GM23338 (cell line): ENCODE results near the gene GCK. TPM values are rescaled to one million over a fixed set of nuclear protein-coding genes. Genes with fewer than 3 reads are reported as not detected.

Experiments used
- ATAC-seq: fragments of 200-7000 bp; cut with Tn5 transposase; 3 replicates; pipeline ENCODE4 v1.9.1; 2020
- DNase-seq: peaks from one replicate; pipeline ENCODE4 v3.0.0-alpha.2; 2015; ENCODE audit warnings: low spot score
- H2AFZ ChIP-seq: fragments of 200-600 bp; sonication (generic); 2 replicates; pipeline ENCODE4 v1.8.0; 2016; ENCODE audit warnings: antibody characterized with exemption, mild to moderate bottlenecking, moderate library complexity
- H3F3A ChIP-seq: fragments of 200-600 bp; sonication (generic); replicated peaks from 2 replicates; pipeline ENCODE4 v1.8.0; 2017; ENCODE audit warnings: antibody characterized with exemption, mixed run types, low read depth
- H3K27ac ChIP-seq: fragments of 200-600 bp; sonication (generic); 2 replicates; pipeline ENCODE4 v1.6.1; 2016; ENCODE audit warnings: low read depth
- H3K27me3 ChIP-seq: fragments of 200-600 bp; sonication (generic); 2 replicates; pipeline ENCODE4 v1.8.0; 2016; ENCODE audit warnings: mild to moderate bottlenecking, mixed run types, moderate library complexity; ENCODE audit not compliant: insufficient read depth
- H3K36me3 ChIP-seq: fragments of 200-600 bp; sonication (generic); 2 replicates; pipeline ENCODE4 v1.8.0; 2016; ENCODE audit warnings: mild to moderate bottlenecking; ENCODE audit not compliant: insufficient read depth
- H3K4me1 ChIP-seq: fragments of 200-600 bp; sonication (generic); 2 replicates; pipeline ENCODE4 v1.8.0; 2016; ENCODE audit warnings: mild to moderate bottlenecking, moderate library complexity; ENCODE audit not compliant: insufficient read depth
- H3K4me2 ChIP-seq: fragments of 200-600 bp; sonication (generic); 2 replicates; pipeline ENCODE4 v1.7.1; 2017; ENCODE audit warnings: mixed run types
- H3K4me3 ChIP-seq: fragments of 200-600 bp; sonication (generic); 2 replicates; pipeline ENCODE4 v1.6.1; 2016; ENCODE audit warnings: mixed run types
- H3K79me2 ChIP-seq: fragments of 200-600 bp; sonication (generic); replicated peaks from 2 replicates; pipeline ENCODE4 v1.8.0; 2017; ENCODE audit warnings: mild to moderate bottlenecking; ENCODE audit not compliant: insufficient read depth
- H3K9me2 ChIP-seq: fragments of 200-600 bp; sonication (generic); 2 replicates; pipeline ENCODE4 v1.8.0; 2017; ENCODE audit not compliant: insufficient read depth
- H4K20me1 ChIP-seq: fragments of 200-600 bp; sonication (generic); replicated peaks from 2 replicates; pipeline ENCODE4 v1.8.0; 2017; ENCODE audit warnings: mild to moderate bottlenecking; ENCODE audit not compliant: insufficient read depth
- H3K27ac Mint-ChIP-seq: 2 replicates; pipeline ENCODE4 v1.8.0; 2020; ENCODE audit warnings: inconsistent platforms, mild to moderate bottlenecking, moderate library complexity, mixed read lengths
- H3K27me3 Mint-ChIP-seq: 3 replicates; pipeline ENCODE4 v1.8.0; 2022; ENCODE audit warnings: low read depth, mild to moderate bottlenecking, moderate library complexity, mixed read lengths, inconsistent platforms; ENCODE audit not compliant: insufficient read depth, poor library complexity
- H3K36me3 Mint-ChIP-seq: 3 replicates; pipeline ENCODE4 v1.8.0; 2021; ENCODE audit warnings: low read depth, mild to moderate bottlenecking, inconsistent platforms, moderate library complexity, mixed read lengths
- H3K4me1 Mint-ChIP-seq: 3 replicates; pipeline ENCODE4 v1.8.0; 2020; ENCODE audit warnings: mild to moderate bottlenecking, inconsistent platforms, mixed read lengths
- H3K4me3 Mint-ChIP-seq: 3 replicates; pipeline ENCODE4 v1.8.0; 2021; ENCODE audit warnings: moderate library complexity, mild to moderate bottlenecking, inconsistent platforms, mixed read lengths
- H3K9me3 Mint-ChIP-seq: 3 replicates; pipeline ENCODE4 v1.8.0; 2020; ENCODE audit warnings: moderate library complexity, mild to moderate bottlenecking, inconsistent platforms, mixed read lengths
- CREB1 ChIP-seq: fragments of 250-450 bp; sonication (Bioruptor Pico); IDR thresholded peaks from 2 replicates; pipeline ENCODE4 v1.5.0; 2020; ENCODE audit warnings: low read depth, mild to moderate bottlenecking, moderate library complexity
- EZH2 ChIP-seq: fragments of 200-600 bp; sonication (generic); IDR thresholded peaks from one replicate; pipeline ENCODE4 v1.8.0; 2017; ENCODE audit warnings: antibody characterized with exemption, mild to moderate bottlenecking, low read depth; ENCODE audit not compliant: unreplicated experiment
- EZH2phosphoT487 ChIP-seq: fragments of 200-600 bp; sonication (generic); IDR thresholded peaks from one replicate; pipeline ENCODE4 v1.8.1; 2018; ENCODE audit warnings: antibody characterized with exemption; ENCODE audit not compliant: unreplicated experiment
- JUNB ChIP-seq: IDR thresholded peaks from one replicate; pipeline ENCODE4 v1.6.1; 2016; ENCODE audit warnings: antibody characterized with exemption; ENCODE audit not compliant: unreplicated experiment
- NANOG ChIP-seq: IDR thresholded peaks from 2 replicates; pipeline ENCODE4 v1.6.1; 2016; ENCODE audit warnings: antibody characterized with exemption, borderline replicate concordance
- POLR2AphosphoS5 ChIP-seq: IDR thresholded peaks from 2 replicates; pipeline ENCODE4 v1.6.1; 2016; ENCODE audit warnings: antibody characterized with exemption, low read depth
- REST ChIP-seq: IDR thresholded peaks from one replicate; pipeline ENCODE4 v1.6.1; 2018; ENCODE audit warnings: antibody characterized with exemption; ENCODE audit not compliant: unreplicated experiment
- STAT1 ChIP-seq: IDR thresholded peaks from one replicate; pipeline ENCODE4 v1.6.1; 2016; ENCODE audit warnings: antibody characterized with exemption; ENCODE audit not compliant: unreplicated experiment
- ZNF114 ChIP-seq: fragments of 250-450 bp; sonication (Bioruptor Pico); IDR thresholded peaks from 2 replicates; pipeline ENCODE4 v1.5.0; 2020; ENCODE audit warnings: mild to moderate bottlenecking, moderate library complexity
- ZNF331 ChIP-seq: fragments of 250-450 bp; sonication (Bioruptor Pico); IDR thresholded peaks from 2 replicates; pipeline ENCODE4 v1.5.0; 2020; ENCODE audit warnings: low read depth, mild to moderate bottlenecking, moderate library complexity
- ZNF462 ChIP-seq: fragments of 250-450 bp; sonication (Bioruptor Pico); IDR thresholded peaks from 2 replicates; pipeline ENCODE4 v1.5.0; 2020; ENCODE audit warnings: mild to moderate bottlenecking, moderate library complexity
- polyA plus RNA-seq: library from polyadenylated mRNA; unstranded; fragments of >200 nt; fragmentation: Nextera tagmentation; extraction: Ambion mirVana; gene quantifications from 2 replicates; pipeline ENCODE4 v1.2.1, GENCODE V29; 2016
- total RNA-seq: library from RNA; depleted of rRNA; stranded (reverse); fragments of >200 nt; shearing (Covaris generic); gene quantifications from 2 replicates; pipeline ENCODE4 v1.2.3, GENCODE V29; 2014
- TF ChIP-seq, protein P1 (sequence below): IDR thresholded peaks from 2 replicates; pipeline ENCODE4 v1.6.1; 2016; ENCODE audit warnings: antibody characterized with exemption
- TF ChIP-seq, protein P2 (sequence below), 2 experiments: fragments of 200-600 bp in 1 of 2; sonication (generic) in 1 of 2; conservative IDR thresholded peaks; 2 replicates each; pipeline versions ENCODE4 v1.5.1 to v1.6.1; 2016 to 2017; ENCODE audit warnings: antibody characterized with exemption in 2 of 2, low read depth in 2 of 2, mild to moderate bottlenecking in 2 of 2, moderate library complexity in 1 of 2

The GCK gene
- total and polyA plus RNA-seq, 2 experiments from 2014 or later: 6.1 to 7.3 TPM

- Histone ChIP-seq H3K79me2 (no peaks in the 10 kb centered on the region), H2AFZ (no peak overlapping the region), H3K36me3 (no peaks in the 10 kb centered on the region), H3K27me3 (peaks cover 30% of the 10 kb centered on the region), H3F3A (no peaks in the 10 kb centered on the region), H3K4me3 (no peak overlapping the region; the same call in 1 of the 2 replicates), H3K27ac (no peak overlapping the region), H3K9me2 (no peaks in the 10 kb centered on the region), H4K20me1 (no peaks in the 10 kb centered on the region), H3K4me1 (peaks cover 8% of the 10 kb centered on the region), H3K4me2 (no peak overlapping the region)
- Mint-ChIP-seq H3K27me3 (peaks cover 33% of the 10 kb centered on the region), H3K36me3 (no peaks in the 10 kb centered on the region), H3K4me3 (no peak overlapping the region), H3K9me3 (no peaks in the 10 kb centered on the region), H3K4me1 (peaks cover 21% of the 10 kb centered on the region), H3K27ac (no peak overlapping the region)
- ATAC-seq (no peak), DNase-seq (no peak)
- TF ChIP-seq, protein P1, sequence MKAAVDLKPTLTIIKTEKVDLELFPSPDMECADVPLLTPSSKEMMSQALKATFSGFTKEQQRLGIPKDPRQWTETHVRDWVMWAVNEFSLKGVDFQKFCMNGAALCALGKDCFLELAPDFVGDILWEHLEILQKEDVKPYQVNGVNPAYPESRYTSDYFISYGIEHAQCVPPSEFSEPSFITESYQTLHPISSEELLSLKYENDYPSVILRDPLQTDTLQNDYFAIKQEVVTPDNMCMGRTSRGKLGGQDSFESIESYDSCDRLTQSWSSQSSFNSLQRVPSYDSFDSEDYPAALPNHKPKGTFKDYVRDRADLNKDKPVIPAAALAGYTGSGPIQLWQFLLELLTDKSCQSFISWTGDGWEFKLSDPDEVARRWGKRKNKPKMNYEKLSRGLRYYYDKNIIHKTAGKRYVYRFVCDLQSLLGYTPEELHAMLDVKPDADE: no peak
- TF ChIP-seq REST (no peak), JUNB (no peak), NANOG (no peak), ZNF114 (CRISPR knock-in tag) (no peak), POLR2AphosphoS5 (no peak), ZNF331 (no peak), STAT1 (no peak), EZH2phosphoT487 (no peak), EZH2 (no peak), CREB1 (CRISPR knock-in tag) (no peak), ZNF462 (CRISPR knock-in tag) (no peak)
- TF ChIP-seq, protein P2, sequence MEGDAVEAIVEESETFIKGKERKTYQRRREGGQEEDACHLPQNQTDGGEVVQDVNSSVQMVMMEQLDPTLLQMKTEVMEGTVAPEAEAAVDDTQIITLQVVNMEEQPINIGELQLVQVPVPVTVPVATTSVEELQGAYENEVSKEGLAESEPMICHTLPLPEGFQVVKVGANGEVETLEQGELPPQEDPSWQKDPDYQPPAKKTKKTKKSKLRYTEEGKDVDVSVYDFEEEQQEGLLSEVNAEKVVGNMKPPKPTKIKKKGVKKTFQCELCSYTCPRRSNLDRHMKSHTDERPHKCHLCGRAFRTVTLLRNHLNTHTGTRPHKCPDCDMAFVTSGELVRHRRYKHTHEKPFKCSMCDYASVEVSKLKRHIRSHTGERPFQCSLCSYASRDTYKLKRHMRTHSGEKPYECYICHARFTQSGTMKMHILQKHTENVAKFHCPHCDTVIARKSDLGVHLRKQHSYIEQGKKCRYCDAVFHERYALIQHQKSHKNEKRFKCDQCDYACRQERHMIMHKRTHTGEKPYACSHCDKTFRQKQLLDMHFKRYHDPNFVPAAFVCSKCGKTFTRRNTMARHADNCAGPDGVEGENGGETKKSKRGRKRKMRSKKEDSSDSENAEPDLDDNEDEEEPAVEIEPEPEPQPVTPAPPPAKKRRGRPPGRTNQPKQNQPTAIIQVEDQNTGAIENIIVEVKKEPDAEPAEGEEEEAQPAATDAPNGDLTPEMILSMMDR (conservative IDR thresholded peaks at IDR 0.05; ENCODE audit: low read depth in 2 of 2): no peak
These were observed 44.7 kb downstream of the GCK start for GRCh38 chr7:44144426-44144967.
